OCI-LY7 (cell line): ENCODE results near the gene GRB10.

ENCODE experiments used
- EZH2phosphoT487 ChIP-seq: fragments of 200-600 bp; sonication (generic); IDR thresholded peaks from 2 replicates; pipeline ENCODE4 v1.6.1; 2018; ENCODE audit warnings: low read depth, borderline replicate concordance, mild to moderate bottlenecking, mixed run types, antibody characterized with exemption, low read length, moderate library complexity, mixed read lengths
- TF ChIP-seq, protein P1 (sequence below): fragments of 200-600 bp; sonication (generic); conservative IDR thresholded peaks from 2 replicates; pipeline ENCODE4 v1.5.1; 2014; ENCODE audit warnings: mild to moderate bottlenecking, antibody characterized with exemption, low read length, moderate library complexity, mixed read lengths

- TF ChIP-seq, protein P1, sequence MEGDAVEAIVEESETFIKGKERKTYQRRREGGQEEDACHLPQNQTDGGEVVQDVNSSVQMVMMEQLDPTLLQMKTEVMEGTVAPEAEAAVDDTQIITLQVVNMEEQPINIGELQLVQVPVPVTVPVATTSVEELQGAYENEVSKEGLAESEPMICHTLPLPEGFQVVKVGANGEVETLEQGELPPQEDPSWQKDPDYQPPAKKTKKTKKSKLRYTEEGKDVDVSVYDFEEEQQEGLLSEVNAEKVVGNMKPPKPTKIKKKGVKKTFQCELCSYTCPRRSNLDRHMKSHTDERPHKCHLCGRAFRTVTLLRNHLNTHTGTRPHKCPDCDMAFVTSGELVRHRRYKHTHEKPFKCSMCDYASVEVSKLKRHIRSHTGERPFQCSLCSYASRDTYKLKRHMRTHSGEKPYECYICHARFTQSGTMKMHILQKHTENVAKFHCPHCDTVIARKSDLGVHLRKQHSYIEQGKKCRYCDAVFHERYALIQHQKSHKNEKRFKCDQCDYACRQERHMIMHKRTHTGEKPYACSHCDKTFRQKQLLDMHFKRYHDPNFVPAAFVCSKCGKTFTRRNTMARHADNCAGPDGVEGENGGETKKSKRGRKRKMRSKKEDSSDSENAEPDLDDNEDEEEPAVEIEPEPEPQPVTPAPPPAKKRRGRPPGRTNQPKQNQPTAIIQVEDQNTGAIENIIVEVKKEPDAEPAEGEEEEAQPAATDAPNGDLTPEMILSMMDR, result no peak
- TF ChIP-seq EZH2phosphoT487, result no peak
Observed at GRCh38 chr7:50793947-50794570, 11.4 kb upstream of the GRB10 start.
